Measurements from ENCODE around the gene SCLY.
"Not testable (repeated sequence)": the region's sequence is repeated elsewhere in the genome, so short reads cannot be mapped to it uniquely, and the experiment has no call there.

- TF ChIP-seq CTCF (IDR thresholded peaks at IDR 0.05); SMC3 (IDR thresholded peaks at IDR 0.05; ENCODE audit: low read depth, low read length): not testable (repeated sequence)
Measured at GRCh38 chr2:238115709-238116108, 54.9 kb downstream of the SCLY start.

Measured in SK-N-SH (cell line).